GM12878 (cell line): ENCODE measurements around the gene UAP1L1.

Experiments
- ATF2 ChIP-seq: IDR thresholded peaks from 2 replicates; pipeline ENCODE4 v1.6.1; 2012; ENCODE audit warnings: low read length, inconsistent platforms
- ESRRA ChIP-seq: IDR thresholded peaks from 2 replicates; pipeline ENCODE4 v1.6.1; 2012; ENCODE audit warnings: mild to moderate bottlenecking, low read length, improper control_type of control experiment
- POLR2A ChIP-seq: IDR thresholded peaks from 2 replicates; pipeline ENCODE4 v1.6.1; 2011; ENCODE audit warnings: low read depth, mild to moderate bottlenecking, low read length

GRCh38 chr9:137130176-137130755 lies 52.9 kb downstream of the UAP1L1 start:
- TF ChIP-seq POLR2A (no peak), ESRRA (no peak), ATF2 (no peak)
